Peyer's patch (tissue), 4 donors: ENCODE results near the gene COTL1. TPM values are rescaled to one million over a fixed set of nuclear protein-coding genes. Genes with fewer than 3 reads are reported as not detected.

Source experiments
- DNase-seq, 3 donors: peaks; one replicate each; pipeline ENCODE4 v3.0.0-alpha.2; 2017 to 2019
- H3K27ac ChIP-seq, 4 donors: fragments of 200-600 bp; sonication (generic); one replicate each; pipeline ENCODE4 v1.5.1; 2016 to 2019
- H3K27me3 ChIP-seq, 2 donors: fragments of 200-600 bp; sonication (generic); one replicate each; pipeline ENCODE4 v1.5.1; 2019
- H3K36me3 ChIP-seq, 3 donors: fragments of 200-600 bp; sonication (generic); one replicate each; pipeline ENCODE4 v1.5.1; 2016 to 2019
- H3K4me1 ChIP-seq, 4 donors: fragments of 200-600 bp; sonication (generic); one replicate each; pipeline ENCODE4 v1.5.1; 2016 to 2019
- H3K4me3 ChIP-seq, 4 donors: fragments of 200-600 bp; sonication (generic); 1 replicate in 3 of 4; 2 replicates in 1 of 4; pipeline ENCODE4 v1.5.1; 2016 to 2019; ENCODE audit warnings: mild to moderate bottlenecking in 1 of 4
- H3K9me3 ChIP-seq, 4 donors: fragments of 200-600 bp; sonication (generic); one replicate each; pipeline ENCODE4 v1.5.1; 2016 to 2019; ENCODE audit warnings: mild to moderate bottlenecking in 1 of 4
- CTCF ChIP-seq, 6 experiments: fragments of 450-650 bp in 4 of 6; fragments of 200-600 bp in 2 of 6; sonication (generic) in 1 of 6; IDR thresholded peaks; one replicate each; pipeline ENCODE4 v1.5.1; 2017 to 2019; ENCODE audit warnings: antibody characterized with exemption in 6 of 6, mild to moderate bottlenecking in 3 of 6, moderate library complexity in 1 of 6
- POLR2A ChIP-seq, 2 donors: fragments of 450-650 bp; IDR thresholded peaks; one replicate each; pipeline ENCODE4 v1.5.1; 2017; ENCODE audit warnings: antibody characterized with exemption in 2 of 2, mild to moderate bottlenecking in 2 of 2, moderate library complexity in 2 of 2
- total RNA-seq, 4 donors: library from RNA; depleted of rRNA; stranded (reverse); fragments of >200 nt; gene quantifications; one replicate each; pipeline ENCODE4 v1.1.0, GENCODE V29; 2016

COTL1 gene
- total RNA-seq, 4 donors from 2014 or later, result 29.6 to 84.2 (median 43.1) TPM

GRCh38 chr16:84604477-84605013 is 13.3 kb downstream of the COTL1 start:
- no peak for DNase-seq
- TF ChIP-seq POLR2A (IDR thresholded peaks at IDR 0.05) (no peak), CTCF (IDR thresholded peaks at IDR 0.05) (no peak)
- Histone ChIP-seq H3K27ac (peak overlapping the region in 3 of 4 donors; percentile 14 to 93 (median 93)), H3K36me3 (peaks cover 0 to 4% (median 0%) of the 10 kb centered on the region in 3 donors), H3K4me1 (peaks cover 0 to 63% (median 46%) of the 10 kb centered on the region in 4 donors), H3K27me3 (no peaks in the 10 kb centered on the region), H3K4me3 (no peak overlapping the region), H3K9me3 (no peaks in the 10 kb centered on the region)

DNA sequence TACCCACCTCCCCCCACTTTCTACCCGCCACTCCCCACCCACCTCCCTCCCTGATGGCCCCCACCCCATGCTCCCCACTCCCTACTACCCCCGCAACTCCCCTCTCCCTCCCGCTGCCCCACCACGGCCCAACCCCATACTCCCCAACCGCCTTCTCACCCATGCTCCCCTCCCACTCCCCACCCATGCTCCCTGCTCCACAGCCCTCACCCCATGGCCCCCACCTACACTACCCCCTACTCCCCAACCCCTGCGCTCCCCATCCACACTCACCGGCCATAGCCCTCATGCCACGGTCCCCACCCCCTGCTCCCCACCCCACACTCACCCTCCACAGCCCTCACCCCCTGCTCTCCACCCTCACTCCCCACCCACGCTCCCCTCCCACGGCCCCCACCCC is 13.9 kb downstream of the COTL1 start:
- H3K36me3 ChIP-seq, result peaks cover 0 to 4% (median 0%) of the 10 kb centered on the region in 3 donors
- H3K4me3 ChIP-seq, result no peak overlapping the region
- TF ChIP-seq CTCF (IDR thresholded peaks at IDR 0.05), result no peak
- no peak for TF ChIP-seq POLR2A (IDR thresholded peaks at IDR 0.05)
- peaks cover 0 to 59% (median 49%) of the 10 kb centered on the region in 4 donors for H3K4me1 ChIP-seq
- no peaks in the 10 kb centered on the region for H3K27me3 ChIP-seq
- no peak for DNase-seq
- H3K9me3 ChIP-seq, result no peaks in the 10 kb centered on the region
- peak overlapping the region; percentile 62 to 93 (median 84) for H3K27ac ChIP-seq

DNA sequence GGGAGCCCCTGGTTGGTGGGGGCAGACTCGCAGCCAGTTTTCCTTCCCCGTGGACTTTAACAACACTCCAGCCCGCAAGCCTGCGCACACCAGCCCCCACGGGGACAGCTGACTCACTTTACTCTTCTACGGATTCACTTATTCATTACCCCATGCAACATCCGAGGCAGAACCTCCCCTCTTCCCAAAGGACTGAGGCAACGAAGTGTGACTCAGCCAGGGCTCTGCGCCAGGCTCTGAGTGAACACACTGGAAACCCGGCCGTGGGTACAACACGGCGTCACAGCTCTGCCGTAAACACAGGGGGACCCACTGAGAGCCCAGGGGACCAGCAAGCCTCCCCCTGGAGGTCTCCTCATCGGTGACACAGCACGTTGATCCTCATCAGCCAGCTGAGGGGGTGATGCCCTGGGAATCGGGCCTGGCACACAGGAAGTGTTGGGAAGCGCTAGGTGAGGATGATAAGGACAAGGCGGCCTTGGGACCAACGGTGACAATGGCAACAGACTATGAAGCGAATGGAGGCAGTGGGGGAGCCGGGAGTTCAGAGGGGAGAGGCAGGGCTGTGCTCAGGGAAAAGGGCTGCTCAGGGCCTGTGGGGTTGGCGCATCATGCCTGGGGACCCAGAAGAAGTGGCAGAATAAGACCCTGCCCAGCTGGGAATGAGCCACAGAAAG is 14.6 kb downstream of the COTL1 start:
- Histone ChIP-seq H3K27ac (peak overlapping the region; percentile 62 to 93 (median 84)), H3K36me3 (peaks cover 0 to 4% (median 0%) of the 10 kb centered on the region in 3 donors), H3K9me3 (no peaks in the 10 kb centered on the region), H3K4me1 (peaks cover 0 to 59% (median 53%) of the 10 kb centered on the region in 4 donors), H3K27me3 (no peaks in the 10 kb centered on the region), H3K4me3 (peak overlapping the region in 1 of 4 donors; percentile 18)
- TF ChIP-seq POLR2A (IDR thresholded peaks at IDR 0.05) (no peak), CTCF (IDR thresholded peaks at IDR 0.05) (no peak)
- peak in 2 of 3 donors; percentile 65 to 82 for DNase-seq

DNA sequence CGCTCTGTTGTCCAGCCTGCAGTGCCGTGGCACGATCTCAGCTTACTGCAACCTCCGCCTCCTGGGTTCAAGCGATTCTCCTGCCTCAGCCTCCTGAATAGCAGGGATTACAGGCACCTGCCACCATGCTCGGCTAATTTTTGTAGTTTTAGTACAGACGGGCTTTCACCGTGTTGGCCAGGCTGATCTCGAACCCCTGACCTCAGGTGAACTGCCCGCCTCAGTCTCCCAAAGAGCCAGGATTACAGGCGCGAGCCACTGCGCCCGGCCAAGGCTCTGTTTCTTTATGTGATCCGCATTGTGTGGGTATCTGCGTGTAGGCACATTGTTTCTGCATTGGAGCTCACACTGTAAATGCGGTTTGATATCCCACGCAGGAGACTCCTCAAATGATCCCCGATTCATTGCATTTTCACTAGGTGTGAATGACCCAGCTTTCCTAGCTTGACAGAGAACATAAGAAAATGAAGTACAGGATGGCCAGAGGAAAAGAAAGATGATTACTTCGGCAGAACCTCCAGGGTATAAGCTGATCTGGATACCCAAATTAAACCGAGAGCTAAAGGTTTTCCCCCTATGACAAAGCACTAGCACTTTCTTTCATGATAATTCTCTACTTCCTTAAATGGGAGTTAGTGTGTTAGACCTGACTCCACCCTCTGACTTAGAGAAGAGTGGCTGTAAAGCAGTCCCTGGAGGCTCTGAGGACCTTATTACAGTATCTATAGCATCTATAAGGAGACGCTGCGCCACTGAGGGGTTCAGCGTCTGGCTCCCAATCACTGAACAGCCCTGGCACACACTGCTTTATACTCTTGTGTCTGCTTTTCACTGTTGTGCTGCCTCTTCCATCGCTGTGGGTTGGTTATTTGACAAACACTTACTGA is 17.3 kb downstream of the COTL1 start:
- Histone ChIP-seq H3K4me1 (peaks cover 6 to 61% (median 60%) of the 10 kb centered on the region in 4 donors), H3K27ac (peak overlapping the region; percentile 64 to 93 (median 84)), H3K27me3 (no peaks in the 10 kb centered on the region), H3K4me3 (peak overlapping the region in 2 of 4 donors; percentile 12 to 24), H3K36me3 (peaks cover 0 to 2% (median 0%) of the 10 kb centered on the region in 3 donors), H3K9me3 (no peaks in the 10 kb centered on the region)
- no peak for TF ChIP-seq CTCF (IDR thresholded peaks at IDR 0.05)
- no peak for TF ChIP-seq POLR2A (IDR thresholded peaks at IDR 0.05)
- no peak for DNase-seq

DNA sequence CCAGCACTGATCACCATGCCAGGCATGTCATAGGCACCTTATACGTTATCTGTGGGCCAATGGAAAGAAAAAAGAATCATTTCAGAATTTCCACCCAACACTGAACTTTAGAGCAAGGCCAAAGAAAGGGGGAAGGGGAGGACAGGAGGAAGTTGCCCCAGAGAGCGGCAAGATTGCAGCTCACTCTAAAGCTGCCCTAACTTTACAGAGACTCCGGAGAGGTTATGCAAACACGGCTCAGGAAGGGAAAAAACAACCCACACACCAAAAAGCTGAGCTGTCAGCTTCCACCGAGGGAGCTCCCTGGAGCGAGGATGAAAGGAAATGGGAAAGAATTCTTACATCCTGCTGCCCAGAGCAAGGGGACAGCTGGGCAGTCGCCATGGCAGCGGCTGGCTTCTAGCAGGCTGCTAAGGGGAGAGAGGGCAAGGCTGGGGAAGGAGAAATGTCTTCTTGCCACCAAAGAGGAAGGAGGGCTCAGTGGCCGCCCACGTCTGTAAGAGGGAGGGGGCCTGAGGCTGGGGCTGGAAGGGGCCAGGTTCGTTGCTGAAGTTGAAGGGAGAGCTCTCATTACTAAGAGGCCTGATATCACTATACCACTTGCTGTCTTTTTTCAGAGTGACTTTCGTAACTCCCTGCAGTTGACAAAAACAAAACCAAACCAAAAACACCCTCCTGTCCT is 18.2 kb downstream of the COTL1 start:
- DNase-seq, result peak in 2 of 3 donors; percentile 84
- TF ChIP-seq CTCF (IDR thresholded peaks at IDR 0.05) (no peak), POLR2A (IDR thresholded peaks at IDR 0.05) (no peak)
- Histone ChIP-seq H3K36me3 (no peaks in the 10 kb centered on the region), H3K27ac (peak overlapping the region; percentile 75 to 93 (median 87)), H3K27me3 (no peaks in the 10 kb centered on the region), H3K9me3 (no peaks in the 10 kb centered on the region), H3K4me1 (peaks cover 6 to 59% (median 58%) of the 10 kb centered on the region in 4 donors), H3K4me3 (peak overlapping the region in 3 of 4 donors; percentile 4 to 24 (median 12))
